ENCODE data around the gene DHX40.

DHX40 gene

DNA sequence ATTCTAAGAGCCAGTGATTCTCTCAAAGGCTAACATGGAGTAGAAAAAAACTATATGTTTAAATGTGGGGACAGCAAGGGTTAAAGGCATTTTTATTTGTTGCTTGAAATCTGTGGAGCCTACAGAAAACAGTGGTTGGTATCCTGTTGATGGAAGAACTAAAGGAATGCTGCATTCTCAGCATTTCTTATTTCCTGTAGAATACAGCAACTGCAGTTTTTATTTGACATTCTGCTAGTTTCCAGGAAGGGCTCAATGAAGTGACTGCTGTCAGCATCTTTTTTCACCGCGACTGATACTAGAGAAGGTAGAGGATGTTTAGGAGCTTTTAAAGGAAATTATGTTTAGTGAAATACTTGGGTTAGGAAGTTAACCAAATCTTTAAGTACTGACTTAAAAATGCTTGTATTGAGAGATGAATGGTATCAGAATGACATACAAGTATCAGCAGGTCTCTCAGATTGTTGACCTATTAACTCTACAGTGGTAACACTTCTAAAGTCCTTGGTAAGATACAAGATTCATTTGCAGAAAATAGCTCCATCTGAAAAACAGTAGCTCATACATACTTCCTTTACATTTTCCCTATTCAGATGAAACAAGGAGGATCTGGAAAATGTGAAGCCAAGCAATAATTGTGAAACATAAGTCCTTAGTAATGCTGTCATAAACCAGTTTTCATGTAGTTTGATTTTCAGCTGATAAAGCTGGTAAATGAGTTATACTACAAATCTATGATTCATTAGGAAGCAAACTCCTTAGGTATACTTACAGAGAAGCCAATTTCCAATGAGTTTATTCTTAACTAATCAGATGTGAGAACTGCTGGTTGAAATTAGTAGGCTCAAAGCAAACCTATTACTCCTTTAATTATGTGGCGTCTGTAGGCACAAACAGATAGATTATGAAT, 69.5 kb downstream of the DHX40 start:
- TF ChIP-seq, protein P1, sequence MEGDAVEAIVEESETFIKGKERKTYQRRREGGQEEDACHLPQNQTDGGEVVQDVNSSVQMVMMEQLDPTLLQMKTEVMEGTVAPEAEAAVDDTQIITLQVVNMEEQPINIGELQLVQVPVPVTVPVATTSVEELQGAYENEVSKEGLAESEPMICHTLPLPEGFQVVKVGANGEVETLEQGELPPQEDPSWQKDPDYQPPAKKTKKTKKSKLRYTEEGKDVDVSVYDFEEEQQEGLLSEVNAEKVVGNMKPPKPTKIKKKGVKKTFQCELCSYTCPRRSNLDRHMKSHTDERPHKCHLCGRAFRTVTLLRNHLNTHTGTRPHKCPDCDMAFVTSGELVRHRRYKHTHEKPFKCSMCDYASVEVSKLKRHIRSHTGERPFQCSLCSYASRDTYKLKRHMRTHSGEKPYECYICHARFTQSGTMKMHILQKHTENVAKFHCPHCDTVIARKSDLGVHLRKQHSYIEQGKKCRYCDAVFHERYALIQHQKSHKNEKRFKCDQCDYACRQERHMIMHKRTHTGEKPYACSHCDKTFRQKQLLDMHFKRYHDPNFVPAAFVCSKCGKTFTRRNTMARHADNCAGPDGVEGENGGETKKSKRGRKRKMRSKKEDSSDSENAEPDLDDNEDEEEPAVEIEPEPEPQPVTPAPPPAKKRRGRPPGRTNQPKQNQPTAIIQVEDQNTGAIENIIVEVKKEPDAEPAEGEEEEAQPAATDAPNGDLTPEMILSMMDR (IDR thresholded peaks at IDR 0.05; ENCODE audit: insufficient read depth, low read depth, low read length, missing control alignments) = no peak
- no peak overlapping the region for H3K4me3 ChIP-seq (ENCODE audit: low read length)
- peak; percentile 60 for DNase-seq (ENCODE audit: low read depth)

DNA sequence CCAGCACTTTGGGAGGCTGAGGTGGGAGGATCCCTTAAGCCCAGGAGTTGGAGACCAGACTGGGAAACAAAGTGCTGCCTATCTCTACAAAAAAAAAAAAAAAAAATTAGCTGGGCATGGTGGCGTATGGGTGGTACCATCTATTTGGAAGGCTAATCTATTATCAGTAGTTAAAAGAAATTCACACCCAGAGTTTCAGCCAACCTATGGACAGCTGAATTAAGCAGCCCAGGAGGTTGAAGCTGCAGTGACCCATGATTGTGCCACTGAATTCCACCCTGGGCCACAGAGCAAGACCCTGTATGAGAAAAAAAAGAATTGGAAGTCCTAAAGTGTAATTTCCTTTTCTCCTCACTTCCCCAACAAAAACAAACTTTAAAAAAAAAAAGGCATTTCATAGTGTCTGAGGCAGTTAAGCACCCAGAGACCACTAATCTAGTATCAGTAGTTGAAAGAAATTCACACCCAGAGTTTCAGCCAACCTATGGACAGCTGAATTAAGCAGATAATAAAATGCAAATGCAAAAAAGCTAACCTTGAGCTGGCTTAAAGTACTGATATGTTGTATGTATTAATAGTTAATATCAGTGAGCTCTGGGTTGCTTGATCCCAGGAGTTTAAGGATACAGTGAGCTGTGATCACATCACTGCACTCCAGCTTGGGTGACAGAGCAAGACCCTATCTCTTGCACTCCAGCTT, 72.4 kb downstream of the DHX40 start:
- no peak for DNase-seq (ENCODE audit: low read depth)
- no peak overlapping the region for H3K4me3 ChIP-seq (ENCODE audit: low read length)
- TF ChIP-seq, protein P1 (IDR thresholded peaks at IDR 0.05; ENCODE audit: insufficient read depth, low read depth, low read length, missing control alignments) = no peak

DNA sequence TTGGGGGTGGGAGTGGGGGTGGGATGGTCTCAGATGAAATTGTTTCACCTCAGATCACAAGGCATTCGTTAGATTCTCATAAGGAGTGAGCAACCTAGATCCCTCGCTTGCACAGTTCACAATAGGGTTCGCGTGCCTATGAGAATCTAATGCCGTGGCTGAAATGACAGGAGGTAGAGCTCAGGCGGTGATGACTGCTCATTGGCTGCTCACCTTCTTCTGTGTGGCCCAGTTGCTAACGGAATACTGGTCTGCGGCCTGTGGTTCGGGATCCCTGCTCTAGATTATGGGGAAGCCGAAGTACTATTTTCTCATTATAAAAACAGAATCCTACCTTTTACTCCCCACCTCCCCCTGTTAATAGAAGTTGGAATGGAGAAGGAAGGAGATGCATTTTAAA, 73.1 kb downstream of the DHX40 start:
- DNase-seq (ENCODE audit: low read depth) = no peak
- TF ChIP-seq, protein P1 (IDR thresholded peaks at IDR 0.05; ENCODE audit: insufficient read depth, low read depth, low read length, missing control alignments) = no peak
- no peak overlapping the region for H3K4me3 ChIP-seq (ENCODE audit: low read length)

DNA sequence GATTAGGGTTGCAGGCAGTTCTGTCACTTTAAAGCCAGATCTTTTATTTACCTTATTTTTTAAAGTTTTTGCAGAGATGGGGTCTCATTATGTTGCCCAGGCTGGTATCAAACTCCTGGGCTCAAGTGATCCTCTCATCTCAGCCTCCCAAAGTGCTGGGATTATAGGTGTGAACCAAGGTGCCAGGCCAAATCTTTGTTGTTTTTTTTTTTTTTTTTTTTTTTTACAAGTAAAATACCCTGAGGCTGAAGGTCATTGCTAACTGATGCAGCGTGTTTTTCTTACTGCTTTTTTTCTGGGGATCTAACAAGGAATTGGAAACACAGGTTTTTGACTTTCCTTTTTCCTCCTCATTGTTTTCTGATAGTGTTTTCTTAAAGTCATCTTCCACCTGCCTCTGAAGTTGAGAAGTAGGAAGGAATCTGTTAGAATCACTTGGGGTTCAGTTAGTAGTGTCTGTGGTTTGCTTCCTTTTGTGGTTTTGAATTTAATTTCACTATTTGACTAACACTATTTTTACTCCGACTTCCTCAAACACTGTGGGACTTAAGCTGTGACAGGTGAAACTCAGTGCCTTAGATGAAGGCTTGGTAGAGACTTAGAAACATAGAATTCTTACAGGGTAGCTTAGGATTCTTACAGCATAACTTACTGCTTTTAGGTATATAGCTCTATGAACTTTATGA, 76.5 kb downstream of the DHX40 start:
- H3K4me3 ChIP-seq (ENCODE audit: low read length) = no peak overlapping the region
- TF ChIP-seq, protein P1 (IDR thresholded peaks at IDR 0.05; ENCODE audit: insufficient read depth, low read depth, low read length, missing control alignments) = no peak
- DNase-seq (ENCODE audit: low read depth) = no peak

DNA sequence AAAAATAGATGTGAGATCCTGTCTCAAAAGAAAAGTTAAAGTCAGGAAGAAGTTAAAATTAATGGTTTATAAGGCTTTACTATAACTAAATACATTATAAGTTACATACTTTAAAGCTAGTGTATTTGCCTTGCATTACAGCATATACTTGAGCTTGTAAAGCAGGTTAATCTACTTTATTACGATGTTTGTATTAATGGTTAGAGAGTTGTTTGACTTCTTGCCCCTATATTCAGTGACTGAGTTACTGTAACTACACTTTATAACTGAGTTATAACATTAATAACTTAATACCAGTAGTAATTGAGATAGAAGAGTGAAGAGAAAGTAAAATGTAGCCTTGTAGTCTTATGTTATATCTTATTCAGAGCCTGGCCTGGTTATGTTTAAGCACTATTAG, 77.2 kb downstream of the DHX40 start:
- no peak overlapping the region for H3K4me3 ChIP-seq (ENCODE audit: low read length)
- TF ChIP-seq, protein P1 (IDR thresholded peaks at IDR 0.05; ENCODE audit: insufficient read depth, low read depth, low read length, missing control alignments) = no peak
- no peak for DNase-seq (ENCODE audit: low read depth)

DNA sequence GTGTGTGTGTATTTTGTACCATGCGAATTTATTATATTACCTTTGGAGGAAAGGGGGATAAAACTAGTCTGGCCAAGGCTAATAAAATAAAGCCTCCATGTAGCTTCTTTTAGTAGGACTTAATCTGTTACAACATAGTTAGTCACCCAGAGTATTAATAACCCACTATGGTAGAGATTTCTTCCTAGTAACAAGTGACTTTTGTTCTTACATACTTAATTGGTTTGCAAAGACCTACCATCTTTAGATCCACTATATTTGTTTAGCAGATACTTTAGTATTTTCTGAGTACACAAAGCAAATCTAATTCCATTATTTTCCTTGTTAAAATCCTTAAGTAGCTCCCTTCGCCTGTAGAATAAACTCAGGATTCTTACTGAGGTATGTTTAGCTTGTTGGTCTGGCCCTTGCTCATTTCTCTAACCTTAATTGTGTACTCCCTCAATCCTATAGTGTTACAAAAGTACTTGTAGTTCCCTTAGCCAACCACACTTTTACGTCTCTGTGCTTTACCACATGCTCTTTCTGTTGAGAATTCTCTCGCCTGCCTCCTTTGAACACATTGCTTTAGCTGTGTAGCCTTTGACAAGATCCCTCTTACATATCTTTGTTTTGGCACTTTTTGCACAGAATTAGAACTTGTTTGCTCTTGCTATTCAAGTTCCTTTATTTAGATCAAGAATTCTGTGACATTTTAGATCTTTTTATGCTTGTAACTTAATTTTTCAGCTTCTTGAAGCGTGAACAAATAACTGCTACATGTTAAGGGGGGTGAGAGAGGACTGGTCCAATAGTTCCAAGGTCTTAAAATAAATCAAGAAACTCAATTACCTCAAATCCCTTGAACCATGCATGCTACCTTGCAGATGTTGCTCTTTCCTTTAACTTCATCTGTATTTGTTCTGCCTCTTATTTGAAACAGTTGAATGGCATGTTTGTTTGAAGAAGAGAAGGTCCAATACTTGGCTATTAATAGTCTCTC, 78.0 kb downstream of the DHX40 start:
- peak; percentile 70 for DNase-seq (ENCODE audit: low read depth)
- H3K4me3 ChIP-seq (ENCODE audit: low read length) = no peak overlapping the region
- TF ChIP-seq, protein P1 (IDR thresholded peaks at IDR 0.05; ENCODE audit: insufficient read depth, low read depth, low read length, missing control alignments) = no peak
